SK-N-SH (cell line): Measurements from ENCODE around the gene PGRMC2. TPM values are rescaled to one million over a fixed set of nuclear protein-coding genes. Genes with fewer than 3 reads are reported as not detected.

ENCODE experiments used
- CTCF ChIA-PET: fragments of 300-600, 350-600 bp; formaldehyde crosslinking; extraction: SDS; loops from one replicate; lab custom pipeline; 2021; lab: Yijun Ruan, JAX
- POLR2A ChIA-PET: fragments of 350-600 bp; sonication (Branson Sonifier 250); formaldehyde crosslinking; extraction: SDS; loops from one replicate; lab custom pipeline; 2020; ENCODE audit warnings: antibody characterized with exemption, inconsistent platforms; lab: Yijun Ruan, JAX
- DNase-seq: peaks from one replicate; pipeline ENCODE4 v3.0.0; 2012
- H2AFZ ChIP-seq: fragments of 200-600 bp; sonication (generic); 2 replicates; pipeline ENCODE4 v1.8.1; 2016; ENCODE audit warnings: antibody characterized with exemption, mild to moderate bottlenecking, low read depth
- H3F3A ChIP-seq: fragments of 200-600 bp; sonication (generic); replicated peaks from 2 replicates; pipeline ENCODE3; 2016; ENCODE audit warnings: antibody characterized with exemption, mild to moderate bottlenecking; ENCODE audit not compliant: insufficient read depth
- H3K27ac ChIP-seq, 2 experiments: fragments of 200-500 bp in 1 of 2; fragments of 200-600 bp in 1 of 2; sonication (Bioruptor generic) in 1 of 2; sonication (generic), shearing (Covaris generic) in 1 of 2; 2 replicates each; pipeline versions ENCODE4 v1.5.1 to v1.6.1; 2014 to 2016; ENCODE audit warnings: low read depth in 2 of 2, inconsistent platforms in 1 of 2, low read length in 1 of 2, mild to moderate bottlenecking in 1 of 2, mixed read lengths in 1 of 2
- H3K27me3 ChIP-seq: fragments of 200-600 bp; sonication (generic), shearing (Covaris generic); 2 replicates; pipeline ENCODE4 v1.6.1; 2016; ENCODE audit warnings: mixed run types; ENCODE audit not compliant: insufficient read depth
- H3K36me3 ChIP-seq, 2 experiments: fragments of 200-500 bp in 1 of 2; fragments of 200-600 bp in 1 of 2; sonication (Bioruptor generic) in 1 of 2; sonication (generic) in 1 of 2; replicated peaks in 1 of 2; 2 replicates each; pipeline versions ENCODE3 to v1.5.1; 2014 to 2016; ENCODE audit warnings: low read length in 1 of 2, mild to moderate bottlenecking in 1 of 2; ENCODE audit not compliant: insufficient read depth in 2 of 2, control insufficient read depth in 1 of 2
- H3K4me1 ChIP-seq, 2 experiments: fragments of 200-500 bp in 1 of 2; fragments of 200-600 bp in 1 of 2; sonication (Bioruptor generic) in 1 of 2; sonication (generic), shearing (Covaris generic) in 1 of 2; 2 replicates each; pipeline versions ENCODE4 v1.5.1 to v1.6.1; 2014 to 2016; ENCODE audit warnings: low read depth in 1 of 2, low read length in 1 of 2, mixed run types in 1 of 2; ENCODE audit not compliant: insufficient read depth in 2 of 2, control insufficient read depth in 1 of 2
- H3K4me2 ChIP-seq: fragments of 200-600 bp; sonication (generic), shearing (Covaris generic); 2 replicates; pipeline ENCODE4 v1.6.1; 2017; ENCODE audit warnings: mixed run types
- H3K4me3 ChIP-seq, 2 experiments: fragments of 200-500 bp in 1 of 2; fragments of 200-600 bp in 1 of 2; sonication (Bioruptor generic) in 1 of 2; sonication (generic), shearing (Covaris generic) in 1 of 2; 2 replicates each; pipeline versions ENCODE4 v1.5.1 to v1.8.1; 2014 to 2016; ENCODE audit warnings: low read depth in 2 of 2, inconsistent platforms in 1 of 2, low read length in 1 of 2, mild to moderate bottlenecking in 1 of 2, mixed read lengths in 1 of 2, moderate library complexity in 1 of 2
- H3K79me2 ChIP-seq: fragments of 200-600 bp; sonication (generic); 2 replicates; pipeline ENCODE4 v1.8.1; 2017; ENCODE audit warnings: mild to moderate bottlenecking; ENCODE audit not compliant: insufficient read depth
- H3K9ac ChIP-seq: fragments of 200-600 bp; sonication (generic); 2 replicates; pipeline ENCODE4 v1.6.1; 2017; ENCODE audit warnings: mixed run types
- H3K9me2 ChIP-seq: fragments of 200-600 bp; sonication (generic); 2 replicates; pipeline ENCODE4 v1.6.1; 2017; ENCODE audit warnings: mixed run types
- H3K9me3 ChIP-seq: fragments of 200-600 bp; sonication (generic); 2 replicates; pipeline ENCODE4 v1.6.1; 2017; ENCODE audit warnings: mixed run types, mild to moderate bottlenecking, moderate library complexity
- H4K20me1 ChIP-seq: fragments of 200-600 bp; sonication (generic); 2 replicates; pipeline ENCODE4 v1.6.1; 2017; ENCODE audit warnings: mild to moderate bottlenecking, mixed run types; ENCODE audit not compliant: insufficient read depth
- FOSL2 ChIP-seq: IDR thresholded peaks from 2 replicates; pipeline ENCODE4 v1.4.0; 2012; ENCODE audit warnings: low read depth, mild to moderate bottlenecking, moderate library complexity, borderline replicate concordance
- FOXM1 ChIP-seq: IDR thresholded peaks from 2 replicates; pipeline ENCODE4 v1.4.0; 2012; ENCODE audit warnings: low read depth, mild to moderate bottlenecking
- GATA2 ChIP-seq: sonication (generic); formaldehyde crosslinking; IDR thresholded peaks from 2 replicates; pipeline ENCODE4 v1.5.0; 2020; ENCODE audit warnings: mild to moderate bottlenecking, missing genetic modification reagents
- RFX5 ChIP-seq: IDR thresholded peaks from 2 replicates; pipeline ENCODE4 v1.6.1; 2012; ENCODE audit warnings: mild to moderate bottlenecking, improper control_type of control experiment, low read length
- SIN3A ChIP-seq: IDR thresholded peaks from 2 replicates; pipeline ENCODE4 v1.6.1; 2012; ENCODE audit warnings: low read depth, mild to moderate bottlenecking, low read length, moderate library complexity, borderline replicate concordance
- WGBS: methylation state at CpG from one replicate; pipeline ENCODE4 v1.1.6; 2017; ENCODE audit warnings: low lambda C conversion rate; 5-methylcytosine and 5-hydroxymethylcytosine counted together
- polyA plus RNA-seq, 3 experiments: library from polyadenylated mRNA; depleted of rRNA; stranded (reverse); fragments of >200 nt; gene quantifications; 2 replicates each; pipeline ENCODE4 v1.2.3, GENCODE V29; 2012
- TF ChIP-seq, protein P1 (sequence below): IDR thresholded peaks from 2 replicates; pipeline ENCODE4 v1.6.1; 2012; ENCODE audit warnings: mild to moderate bottlenecking, low read depth, low read length, moderate library complexity
- TF ChIP-seq, protein P2 (sequence below): IDR thresholded peaks from 2 replicates; pipeline ENCODE4 v1.4.0; 2012; ENCODE audit warnings: low read depth, borderline replicate concordance
- TF ChIP-seq, protein P3 (sequence below): IDR thresholded peaks from 2 replicates; pipeline ENCODE4 v1.4.0; 2012; ENCODE audit warnings: low read depth, borderline replicate concordance

The PGRMC2 gene
- polyA plus RNA-seq, 1 of the 3 experiments (the other 2 are of a cell fraction), result 18.2 TPM

DNA sequence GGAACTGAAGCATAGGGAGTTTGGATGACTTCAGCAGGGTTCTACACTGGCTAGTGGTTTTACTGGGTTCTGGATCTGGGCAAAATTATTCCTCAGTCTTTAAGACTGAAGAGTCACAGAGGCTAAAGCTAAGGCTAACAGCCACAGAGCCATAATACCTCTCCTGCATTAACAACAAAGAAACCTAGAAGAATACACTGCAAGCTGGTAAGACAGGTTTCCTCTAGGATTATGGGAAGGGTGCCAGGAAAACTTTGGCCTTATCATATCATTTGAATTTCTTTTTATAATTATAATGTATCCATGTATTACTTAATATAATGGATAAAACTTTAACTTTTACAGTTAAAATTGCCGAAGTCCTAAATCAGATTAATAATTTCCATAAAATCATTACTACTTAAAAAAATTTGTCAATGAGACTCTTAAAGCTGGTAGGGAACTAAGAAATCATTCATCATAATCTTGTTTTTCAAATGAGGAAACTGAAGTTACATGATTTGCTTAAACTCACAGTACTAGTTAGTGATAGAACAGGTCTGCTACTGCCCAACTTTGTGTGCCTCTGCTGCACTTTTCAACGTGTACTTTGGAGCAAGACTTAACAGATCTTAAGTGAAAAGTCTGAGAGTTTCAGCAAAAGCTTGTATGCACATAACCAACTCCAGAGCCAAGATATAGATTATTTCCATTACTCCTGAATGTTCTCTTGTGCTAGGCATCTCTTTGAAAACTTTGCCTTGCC, 24.2 kb upstream of the PGRMC2 start:
- CTCF ChIA-PET, result no interaction called here
- no peaks in the 10 kb centered on the region for H3K27me3 ChIP-seq
- no peaks in the 10 kb centered on the region for H3K79me2 ChIP-seq
- no peak overlapping the region for H3K27ac ChIP-seq
- POLR2A ChIA-PET, result interaction anchor here (0.6 kb wide), 1 partner anchor 251 kb away, joined by 3 read pairs; no protein-coding TSS in a partner anchor
- no peak for TF ChIP-seq FOXM1
- no peak for TF ChIP-seq FOSL2
- TF ChIP-seq GATA2, result no peak
- TF ChIP-seq, protein P1, sequence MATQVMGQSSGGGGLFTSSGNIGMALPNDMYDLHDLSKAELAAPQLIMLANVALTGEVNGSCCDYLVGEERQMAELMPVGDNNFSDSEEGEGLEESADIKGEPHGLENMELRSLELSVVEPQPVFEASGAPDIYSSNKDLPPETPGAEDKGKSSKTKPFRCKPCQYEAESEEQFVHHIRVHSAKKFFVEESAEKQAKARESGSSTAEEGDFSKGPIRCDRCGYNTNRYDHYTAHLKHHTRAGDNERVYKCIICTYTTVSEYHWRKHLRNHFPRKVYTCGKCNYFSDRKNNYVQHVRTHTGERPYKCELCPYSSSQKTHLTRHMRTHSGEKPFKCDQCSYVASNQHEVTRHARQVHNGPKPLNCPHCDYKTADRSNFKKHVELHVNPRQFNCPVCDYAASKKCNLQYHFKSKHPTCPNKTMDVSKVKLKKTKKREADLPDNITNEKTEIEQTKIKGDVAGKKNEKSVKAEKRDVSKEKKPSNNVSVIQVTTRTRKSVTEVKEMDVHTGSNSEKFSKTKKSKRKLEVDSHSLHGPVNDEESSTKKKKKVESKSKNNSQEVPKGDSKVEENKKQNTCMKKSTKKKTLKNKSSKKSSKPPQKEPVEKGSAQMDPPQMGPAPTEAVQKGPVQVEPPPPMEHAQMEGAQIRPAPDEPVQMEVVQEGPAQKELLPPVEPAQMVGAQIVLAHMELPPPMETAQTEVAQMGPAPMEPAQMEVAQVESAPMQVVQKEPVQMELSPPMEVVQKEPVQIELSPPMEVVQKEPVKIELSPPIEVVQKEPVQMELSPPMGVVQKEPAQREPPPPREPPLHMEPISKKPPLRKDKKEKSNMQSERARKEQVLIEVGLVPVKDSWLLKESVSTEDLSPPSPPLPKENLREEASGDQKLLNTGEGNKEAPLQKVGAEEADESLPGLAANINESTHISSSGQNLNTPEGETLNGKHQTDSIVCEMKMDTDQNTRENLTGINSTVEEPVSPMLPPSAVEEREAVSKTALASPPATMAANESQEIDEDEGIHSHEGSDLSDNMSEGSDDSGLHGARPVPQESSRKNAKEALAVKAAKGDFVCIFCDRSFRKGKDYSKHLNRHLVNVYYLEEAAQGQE, result no peak
- TF ChIP-seq SIN3A, result no peak
- TF ChIP-seq, protein P2, sequence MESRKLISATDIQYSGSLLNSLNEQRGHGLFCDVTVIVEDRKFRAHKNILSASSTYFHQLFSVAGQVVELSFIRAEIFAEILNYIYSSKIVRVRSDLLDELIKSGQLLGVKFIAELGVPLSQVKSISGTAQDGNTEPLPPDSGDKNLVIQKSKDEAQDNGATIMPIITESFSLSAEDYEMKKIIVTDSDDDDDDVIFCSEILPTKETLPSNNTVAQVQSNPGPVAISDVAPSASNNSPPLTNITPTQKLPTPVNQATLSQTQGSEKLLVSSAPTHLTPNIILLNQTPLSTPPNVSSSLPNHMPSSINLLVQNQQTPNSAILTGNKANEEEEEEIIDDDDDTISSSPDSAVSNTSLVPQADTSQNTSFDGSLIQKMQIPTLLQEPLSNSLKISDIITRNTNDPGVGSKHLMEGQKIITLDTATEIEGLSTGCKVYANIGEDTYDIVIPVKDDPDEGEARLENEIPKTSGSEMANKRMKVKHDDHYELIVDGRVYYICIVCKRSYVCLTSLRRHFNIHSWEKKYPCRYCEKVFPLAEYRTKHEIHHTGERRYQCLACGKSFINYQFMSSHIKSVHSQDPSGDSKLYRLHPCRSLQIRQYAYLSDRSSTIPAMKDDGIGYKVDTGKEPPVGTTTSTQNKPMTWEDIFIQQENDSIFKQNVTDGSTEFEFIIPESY, result no peak
- TF ChIP-seq RFX5, result no peak
- TF ChIP-seq, protein P3, sequence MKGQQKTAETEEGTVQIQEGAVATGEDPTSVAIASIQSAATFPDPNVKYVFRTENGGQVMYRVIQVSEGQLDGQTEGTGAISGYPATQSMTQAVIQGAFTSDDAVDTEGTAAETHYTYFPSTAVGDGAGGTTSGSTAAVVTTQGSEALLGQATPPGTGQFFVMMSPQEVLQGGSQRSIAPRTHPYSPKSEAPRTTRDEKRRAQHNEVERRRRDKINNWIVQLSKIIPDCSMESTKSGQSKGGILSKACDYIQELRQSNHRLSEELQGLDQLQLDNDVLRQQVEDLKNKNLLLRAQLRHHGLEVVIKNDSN, result no peak
- H3K4me2 ChIP-seq, result no peak overlapping the region
- no peaks in the 10 kb centered on the region for H3F3A ChIP-seq
- no peak for DNase-seq
- 81% methylated on average over 2 of the region's 2 CpGs for WGBS
- no peaks in the 10 kb centered on the region for H3K9me3 ChIP-seq
- H2AFZ ChIP-seq, result no peak overlapping the region
- no peak overlapping the region for H3K9ac ChIP-seq
- no peaks in the 10 kb centered on the region for H3K9me2 ChIP-seq
- peaks cover 8 to 17% of the 10 kb centered on the region in 2 experiments; a peak in 3 of 4 replicates for H3K4me1 ChIP-seq
- no peaks in the 10 kb centered on the region for H4K20me1 ChIP-seq
- no peaks in the 10 kb centered on the region for H3K36me3 ChIP-seq
- H3K4me3 ChIP-seq, result no peak overlapping the region
